Measurements from ENCODE around the gene SCNN1G. TPM values are rescaled to one million over a fixed set of nuclear protein-coding genes. Genes with fewer than 3 reads are reported as not detected.

The SCNN1G gene
- total and polyA plus RNA-seq, 7 donors = under 0.01 to 36.2 (median 3.0) TPM; not detected in 2

- no peaks in the 10 kb centered on the region for H3K36me3 ChIP-seq
- DNase-seq = no peak
- H3K27me3 ChIP-seq = peaks cover 0 to 9% (median 0%) of the 10 kb centered on the region in 3 donors
- no peak overlapping the region for H3K27ac ChIP-seq
- intact Hi-C loops (cut with DNase I) = no loop called here
- 86 to 91% methylated on average over 2 of the region's 2 CpGs for WGBS, 2 donors
- peaks cover 0 to 3% (median 0%) of the 10 kb centered on the region in 4 donors for H3K9me3 ChIP-seq
- H3K4me3 ChIP-seq = no peak overlapping the region
- TF ChIP-seq CTCF (IDR thresholded peaks at IDR 0.05) (no peak), POLR2A (IDR thresholded peaks at IDR 0.05) (no peak), EP300 (IDR thresholded peaks at IDR 0.05) (no peak), POLR2AphosphoS5 (IDR thresholded peaks at IDR 0.05) (no peak)
- no peaks in the 10 kb centered on the region for H3K4me1 ChIP-seq
Measured at GRCh38 chr16:23163921-23164320, 18.6 kb upstream of the SCNN1G start.

- Histone ChIP-seq H3K27ac (no peak overlapping the region), H3K36me3 (no peaks in the 10 kb centered on the region), H3K27me3 (peaks cover 0 to 9% (median 0%) of the 10 kb centered on the region in 3 donors), H3K4me3 (no peak overlapping the region), H3K4me1 (no peaks in the 10 kb centered on the region), H3K9me3 (peaks cover 0 to 3% (median 0%) of the 10 kb centered on the region in 4 donors)
- 87 to 90% methylated on average over 4 of the region's 4 CpGs for WGBS, 2 donors
- intact Hi-C loops (cut with DNase I) = no loop called here
- TF ChIP-seq EP300 (IDR thresholded peaks at IDR 0.05) (no peak), CTCF (IDR thresholded peaks at IDR 0.05) (no peak)
- DNase-seq = no peak
Measured at GRCh38 chr16:23164736-23165135, 17.8 kb upstream of the SCNN1G start.

DNA sequence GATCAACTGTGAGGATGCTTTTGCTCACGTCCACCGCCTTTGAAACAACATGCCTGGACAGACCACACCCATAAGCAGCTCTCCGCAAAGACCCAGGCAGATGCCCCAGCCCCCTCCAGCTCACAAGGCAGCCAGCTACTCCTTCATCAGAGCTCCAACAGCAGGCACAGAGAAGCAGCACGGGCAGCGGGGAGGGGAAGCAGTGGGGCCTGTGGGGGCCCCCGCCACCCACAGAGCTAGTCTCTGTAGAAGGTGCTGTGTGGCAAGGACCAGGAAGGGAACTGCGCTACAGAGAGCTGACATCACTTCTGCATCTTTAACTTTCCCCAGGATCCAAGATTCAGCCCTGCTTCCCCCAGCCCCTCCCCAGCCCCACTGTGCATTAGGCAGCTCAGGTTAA, 10.0 kb upstream of the SCNN1G start:
- intact Hi-C loops (cut with DNase I) = no loop called here
- no peak for DNase-seq

DNA sequence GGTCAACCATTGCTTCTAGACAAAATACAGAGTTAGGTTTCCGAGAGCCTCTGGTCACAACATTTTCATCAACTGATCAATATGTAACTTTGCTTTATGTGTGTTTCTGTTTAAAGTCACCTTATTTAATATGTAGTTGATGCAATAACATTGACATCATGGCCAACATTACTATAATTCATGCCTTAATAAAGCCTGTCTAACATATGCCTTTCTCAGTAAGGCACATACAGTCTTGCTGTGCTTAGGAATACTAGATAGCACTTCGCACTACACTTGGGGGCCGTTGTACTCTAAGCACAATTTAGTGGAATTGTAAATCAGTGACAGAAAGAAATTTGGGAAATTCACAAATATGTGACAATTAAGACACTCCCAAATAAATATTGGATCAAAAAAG, 9.6 kb upstream of the SCNN1G start:
- H3K36me3 ChIP-seq = no peaks in the 10 kb centered on the region
- WGBS, 2 donors = 84 to 89% methylated on average over 3 of the region's 3 CpGs
- intact Hi-C loops (cut with DNase I) = no loop called here
- no peak overlapping the region for H3K27ac ChIP-seq
- DNase-seq = no peak
- H3K27me3 ChIP-seq = peaks cover 0 to 9% (median 0%) of the 10 kb centered on the region in 3 donors
- no peaks in the 10 kb centered on the region for H3K9me3 ChIP-seq
- H3K4me3 ChIP-seq = no peak overlapping the region
- no peaks in the 10 kb centered on the region for H3K4me1 ChIP-seq
- TF ChIP-seq EP300 (IDR thresholded peaks at IDR 0.05) (no peak), POLR2A (IDR thresholded peaks at IDR 0.05) (no peak), POLR2AphosphoS5 (IDR thresholded peaks at IDR 0.05) (no peak), CTCF (IDR thresholded peaks at IDR 0.05) (no peak)

More for the DNA sequence above, 10.0 kb upstream of the SCNN1G start:
- Histone ChIP-seq H3K27ac (no peak overlapping the region), H3K36me3 (no peaks in the 10 kb centered on the region), H3K4me3 (no peak overlapping the region), H3K9me3 (no peaks in the 10 kb centered on the region), H3K27me3 (peaks cover 0 to 10% (median 0%) of the 10 kb centered on the region in 3 donors), H3K4me1 (no peaks in the 10 kb centered on the region)
- no peak for TF ChIP-seq EP300 (IDR thresholded peaks at IDR 0.05)
- no peak for TF ChIP-seq POLR2A (IDR thresholded peaks at IDR 0.05)
- no peak for TF ChIP-seq POLR2AphosphoS5 (IDR thresholded peaks at IDR 0.05)
- TF ChIP-seq CTCF (IDR thresholded peaks at IDR 0.05) = no peak
- 49 to 55% methylated on average over 7 of the region's 7 CpGs for WGBS, 2 donors

- Histone ChIP-seq H3K27ac (no peak overlapping the region), H3K36me3 (no peaks in the 10 kb centered on the region), H3K9me3 (no peaks in the 10 kb centered on the region), H3K4me3 (no peak overlapping the region), H3K27me3 (peaks cover 0 to 9% (median 0%) of the 10 kb centered on the region in 3 donors), H3K4me1 (no peaks in the 10 kb centered on the region)
- no peak for DNase-seq
- WGBS, 2 donors = 42 to 43% methylated on average over 2 of the region's 2 CpGs
- intact Hi-C loops (cut with DNase I) = no loop called here
- TF ChIP-seq CTCF (IDR thresholded peaks at IDR 0.05) = no peak
- no peak for TF ChIP-seq POLR2AphosphoS5 (IDR thresholded peaks at IDR 0.05)
- TF ChIP-seq POLR2A (IDR thresholded peaks at IDR 0.05) = no peak
- no peak for TF ChIP-seq EP300 (IDR thresholded peaks at IDR 0.05)
Measured at GRCh38 chr16:23174622-23175021, 7.9 kb upstream of the SCNN1G start.
